HepG2 (cell line): ENCODE data around the gene SERINC5.

Experiments
- ARID3A ChIP-seq: IDR thresholded peaks from 2 replicates; pipeline ENCODE4 v1.6.1; 2012; ENCODE audit warnings: low read depth, low read length, improper control_type of control experiment
- CTCF ChIP-seq: sonication (generic); formaldehyde crosslinking; IDR thresholded peaks from 2 replicates; pipeline ENCODE4 v1.5.0; 2020; ENCODE audit warnings: mild to moderate bottlenecking, missing genetic modification reagents, moderate library complexity
- EP300 ChIP-seq, 3 experiments: sonication (generic) in 1 of 3; formaldehyde crosslinking in 1 of 3; IDR thresholded peaks; 2 replicates each; pipeline versions ENCODE4 v1.5.1 to v1.6.1; 2011 to 2020; ENCODE audit warnings: low read depth in 2 of 3, low read length in 2 of 3, borderline replicate concordance in 1 of 3, improper control_type of control experiment in 1 of 3, mild to moderate bottlenecking in 1 of 3, missing genetic modification reagents in 1 of 3, moderate library complexity in 1 of 3
- MAX ChIP-seq: IDR thresholded peaks from 2 replicates; pipeline ENCODE4 v1.6.1; 2012; ENCODE audit warnings: inconsistent platforms
- NFE2L1 ChIP-seq: sonication (generic); formaldehyde crosslinking; IDR thresholded peaks from 2 replicates; pipeline ENCODE4 v1.4.0; 2020; ENCODE audit warnings: missing genetic modification reagents, mild to moderate bottlenecking, borderline replicate concordance
- SP1 ChIP-seq, 2 experiments: fragments of 450-650 bp in 1 of 2; sonication (generic) in 1 of 2; formaldehyde crosslinking in 1 of 2; IDR thresholded peaks; 2 replicates each; pipeline versions ENCODE4 v1.4.0 to v1.6.1; 2016 to 2020; ENCODE audit warnings: missing genetic modification reagents in 1 of 2
- TFE3 ChIP-seq: IDR thresholded peaks from 2 replicates; pipeline ENCODE4 v1.6.1; 2016
- ZNF24 ChIP-seq: fragments of 450-650 bp; IDR thresholded peaks from 2 replicates; pipeline ENCODE4 v1.6.1; 2017; ENCODE audit warnings: antibody characterized with exemption, mild to moderate bottlenecking
- ZNF841 ChIP-seq: sonication (generic); formaldehyde crosslinking; IDR thresholded peaks from 2 replicates; pipeline ENCODE4 v1.8.1; 2023; ENCODE audit warnings: missing genetic modification reagents, borderline replicate concordance

- no peak for TF ChIP-seq MAX
- TF ChIP-seq TFE3 (CRISPR knock-in tag) = no peak
- TF ChIP-seq ARID3A = no peak
- no peak for TF ChIP-seq NFE2L1 (CRISPR knock-in tag)
- TF ChIP-seq ZNF24 = no peak
- TF ChIP-seq EP300 (IDR thresholded peaks at IDR 0.05; ENCODE audit: low read depth in 2 of 2, low read length in 2 of 2) = no peak
- no peak for TF ChIP-seq EP300 (CRISPR knock-in tag; IDR thresholded peaks at IDR 0.05; ENCODE audit: borderline replicate concordance)
- no peak for TF ChIP-seq SP1 (IDR thresholded peaks at IDR 0.05)
- no peak for TF ChIP-seq SP1 (CRISPR knock-in tag; IDR thresholded peaks at IDR 0.05)
- TF ChIP-seq ZNF841 (CRISPR knock-in tag) = no peak
- TF ChIP-seq CTCF = no peak
Measured at GRCh38 chr5:80078921-80079320, 176.9 kb downstream of the SERINC5 start.
